MM.1S (cell line): ENCODE results near the gene SORCS2.

Source experiments
- DNase-seq: peaks from one replicate; pipeline ENCODE4 v3.0.0-alpha.2; 2015
- H2AFZ ChIP-seq: fragments of 300-600 bp; sonication (generic); 2 replicates; pipeline ENCODE4 v1.6.0; 2016; ENCODE audit warnings: antibody characterized with exemption, low read length
- H3F3A ChIP-seq: fragments of 300-600 bp; sonication (generic); 2 replicates; pipeline ENCODE4 v1.6.1; 2016; ENCODE audit warnings: mild to moderate bottlenecking, antibody characterized with exemption, low read length, moderate library complexity, mixed read lengths; ENCODE audit not compliant: insufficient read depth
- H3K27ac ChIP-seq: fragments of 300-600 bp; sonication (generic); 2 replicates; pipeline ENCODE4 v1.5.1; 2016; ENCODE audit warnings: mild to moderate bottlenecking, low read length
- H3K27me3 ChIP-seq: fragments of 300-600 bp; sonication (generic); replicated peaks from 2 replicates; pipeline ENCODE4 v1.6.0; 2016; ENCODE audit warnings: low read length; ENCODE audit not compliant: insufficient read depth
- H3K36me3 ChIP-seq: fragments of 300-600 bp; sonication (generic); replicated peaks from 2 replicates; pipeline ENCODE4 v1.6.1; 2016; ENCODE audit warnings: mild to moderate bottlenecking, low read length, mixed read lengths; ENCODE audit not compliant: insufficient read depth
- H3K4me1 ChIP-seq: fragments of 300-600 bp; sonication (generic); 2 replicates; pipeline ENCODE4 v1.6.1; 2016; ENCODE audit warnings: low read length, mixed read lengths
- H3K4me2 ChIP-seq: fragments of 300-600 bp; sonication (generic); 2 replicates; pipeline ENCODE4 v1.6.0; 2016; ENCODE audit warnings: low read depth, low read length
- H3K4me3 ChIP-seq: fragments of 300-600 bp; sonication (generic); 2 replicates; pipeline ENCODE4 v1.5.1; 2016; ENCODE audit warnings: low read length, mixed read lengths
- H3K79me2 ChIP-seq: fragments of 300-600 bp; sonication (generic); 2 replicates; pipeline ENCODE4 v1.6.1; 2016; ENCODE audit warnings: mixed run types, low read length, mixed read lengths
- H3K9ac ChIP-seq: fragments of 300-600 bp; sonication (generic); 2 replicates; pipeline ENCODE4 v1.6.1; 2016; ENCODE audit warnings: low read length, mixed read lengths
- H3K9me2 ChIP-seq: fragments of 300-600 bp; sonication (generic); replicated peaks from 2 replicates; pipeline ENCODE4 v1.6.1; 2016; ENCODE audit warnings: mild to moderate bottlenecking, low read length, mixed read lengths; ENCODE audit not compliant: insufficient read depth
- H3K9me3 ChIP-seq: fragments of 300-600 bp; sonication (generic); replicated peaks from 2 replicates; pipeline ENCODE4 v1.6.1; 2016; ENCODE audit warnings: mild to moderate bottlenecking, low read length, mixed read lengths; ENCODE audit not compliant: insufficient read depth
- H4K20me1 ChIP-seq: fragments of 300-600 bp; sonication (generic); 2 replicates; pipeline ENCODE4 v1.6.1; 2016; ENCODE audit warnings: mild to moderate bottlenecking, low read length, moderate library complexity, mixed read lengths; ENCODE audit not compliant: insufficient read depth
- CTCF ChIP-seq: fragments of 300-600 bp; sonication (generic); IDR thresholded peaks from 2 replicates; pipeline ENCODE4 v1.5.1; 2016; ENCODE audit warnings: antibody characterized with exemption, low read length, mixed read lengths
- EZH2 ChIP-seq: fragments of 300-600 bp; sonication (generic); optimal IDR thresholded peaks from 2 replicates; pipeline ENCODE3; 2017; ENCODE audit warnings: low read depth, mild to moderate bottlenecking, antibody characterized with exemption, low read length, mixed read lengths
- EZH2phosphoT487 ChIP-seq: fragments of 300-600 bp; sonication (generic); IDR thresholded peaks from 2 replicates; pipeline ENCODE4 v1.6.1; 2018; ENCODE audit warnings: antibody characterized with exemption, low read length

SORCS2 gene

GRCh38 chr4:7649411-7649740, 457.0 kb downstream of the SORCS2 start:
- DNase-seq = no peak
- Histone ChIP-seq H3F3A (no peaks in the 10 kb centered on the region), H3K4me3 (no peak overlapping the region), H3K4me1 (no peaks in the 10 kb centered on the region), H3K36me3 (no peaks in the 10 kb centered on the region), H3K9ac (no peak overlapping the region), H3K27ac (no peak overlapping the region), H3K4me2 (no peak overlapping the region), H3K27me3 (peaks cover 91% of the 10 kb centered on the region), H4K20me1 (no peaks in the 10 kb centered on the region), H3K9me2 (no peaks in the 10 kb centered on the region), H3K79me2 (no peaks in the 10 kb centered on the region), H3K9me3 (no peaks in the 10 kb centered on the region), H2AFZ (no peak overlapping the region)
- no peak for TF ChIP-seq EZH2phosphoT487
- no peak for TF ChIP-seq CTCF
- no peak for TF ChIP-seq EZH2

- TF ChIP-seq CTCF = no peak
- H3K27me3 ChIP-seq = peaks cover 94% of the 10 kb centered on the region
- no peak overlapping the region for H3K27ac ChIP-seq
- H3F3A ChIP-seq = no peaks in the 10 kb centered on the region
- no peak overlapping the region for H3K4me2 ChIP-seq
- H2AFZ ChIP-seq = no peak overlapping the region
- H3K36me3 ChIP-seq = no peaks in the 10 kb centered on the region
- H3K9ac ChIP-seq = no peak overlapping the region
- H3K9me3 ChIP-seq = no peaks in the 10 kb centered on the region
- no peaks in the 10 kb centered on the region for H3K79me2 ChIP-seq
- no peaks in the 10 kb centered on the region for H3K4me1 ChIP-seq
- no peaks in the 10 kb centered on the region for H4K20me1 ChIP-seq
- no peaks in the 10 kb centered on the region for H3K9me2 ChIP-seq
- no peak for DNase-seq
- no peak overlapping the region for H3K4me3 ChIP-seq
Observed at GRCh38 chr4:7649741-7650531, 457.6 kb downstream of the SORCS2 start.

GRCh38 chr4:7650606-7651385, 458.5 kb downstream of the SORCS2 start:
- H3K9me3 ChIP-seq = no peaks in the 10 kb centered on the region
- H3K4me2 ChIP-seq = no peak overlapping the region
- no peaks in the 10 kb centered on the region for H3F3A ChIP-seq
- no peak overlapping the region for H2AFZ ChIP-seq
- H3K9ac ChIP-seq = no peak overlapping the region
- TF ChIP-seq EZH2 = no peak
- TF ChIP-seq EZH2phosphoT487 = no peak
- no peak; the same call in 1 of the 2 replicates for TF ChIP-seq CTCF
- no peak overlapping the region for H3K27ac ChIP-seq
- H3K79me2 ChIP-seq = no peaks in the 10 kb centered on the region
- no peaks in the 10 kb centered on the region for H3K36me3 ChIP-seq
- no peaks in the 10 kb centered on the region for H4K20me1 ChIP-seq
- H3K9me2 ChIP-seq = no peaks in the 10 kb centered on the region
- DNase-seq = no peak
- no peak overlapping the region for H3K4me3 ChIP-seq
- H3K4me1 ChIP-seq = no peaks in the 10 kb centered on the region
- peaks cover 94% of the 10 kb centered on the region for H3K27me3 ChIP-seq
